MM.1S (cell line): ENCODE measurements around the gene PIR.

Experiments used
- EZH2 ChIP-seq: fragments of 300-600 bp; sonication (generic); optimal IDR thresholded peaks from 2 replicates; pipeline ENCODE3; 2017; ENCODE audit warnings: low read depth, mild to moderate bottlenecking, antibody characterized with exemption, low read length, mixed read lengths
- EZH2phosphoT487 ChIP-seq: fragments of 300-600 bp; sonication (generic); IDR thresholded peaks from 2 replicates; pipeline ENCODE4 v1.6.1; 2018; ENCODE audit warnings: antibody characterized with exemption, low read length
- TF ChIP-seq, protein P1 (sequence below): fragments of 300-600 bp; sonication (generic); IDR thresholded peaks from 2 replicates; pipeline ENCODE4 v1.5.1; 2016; ENCODE audit warnings: antibody characterized with exemption, low read length, mixed read lengths

DNA sequence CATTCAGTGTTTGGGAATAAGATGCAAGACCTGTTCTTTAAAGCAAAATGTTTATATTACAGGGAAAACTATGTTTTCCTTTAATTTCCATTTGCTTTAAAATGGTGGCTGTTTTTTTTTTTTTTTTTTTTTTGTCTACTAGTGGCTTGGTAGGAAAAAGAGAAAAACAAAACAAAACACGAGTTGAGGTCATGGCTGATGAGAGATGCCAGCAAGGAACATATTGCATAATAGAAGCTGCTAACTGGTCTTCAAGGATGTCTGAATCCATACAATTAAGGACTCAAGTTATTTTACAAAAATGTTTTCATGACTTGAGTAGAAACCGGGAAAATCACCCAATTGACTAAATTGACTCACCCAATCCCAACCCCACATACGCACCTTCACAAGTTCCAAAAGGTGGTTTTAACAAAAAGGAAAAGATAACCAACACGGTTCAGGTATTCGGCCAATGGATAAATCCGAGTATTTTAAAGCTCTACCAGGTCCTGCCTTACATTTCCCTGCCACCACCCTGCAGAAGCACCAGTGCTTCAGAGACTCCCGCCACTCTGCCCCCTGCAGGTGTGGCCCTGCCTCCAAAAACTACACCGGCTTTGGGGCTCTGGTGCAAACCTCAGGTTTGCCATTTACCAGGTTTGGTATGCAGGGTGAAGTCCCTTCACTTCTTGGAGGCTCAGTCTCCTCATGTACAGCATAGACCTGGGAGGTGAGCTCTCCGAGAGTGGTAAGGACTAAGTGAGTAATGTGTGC is 27.1 kb downstream of the PIR start:
- TF ChIP-seq, protein P1, sequence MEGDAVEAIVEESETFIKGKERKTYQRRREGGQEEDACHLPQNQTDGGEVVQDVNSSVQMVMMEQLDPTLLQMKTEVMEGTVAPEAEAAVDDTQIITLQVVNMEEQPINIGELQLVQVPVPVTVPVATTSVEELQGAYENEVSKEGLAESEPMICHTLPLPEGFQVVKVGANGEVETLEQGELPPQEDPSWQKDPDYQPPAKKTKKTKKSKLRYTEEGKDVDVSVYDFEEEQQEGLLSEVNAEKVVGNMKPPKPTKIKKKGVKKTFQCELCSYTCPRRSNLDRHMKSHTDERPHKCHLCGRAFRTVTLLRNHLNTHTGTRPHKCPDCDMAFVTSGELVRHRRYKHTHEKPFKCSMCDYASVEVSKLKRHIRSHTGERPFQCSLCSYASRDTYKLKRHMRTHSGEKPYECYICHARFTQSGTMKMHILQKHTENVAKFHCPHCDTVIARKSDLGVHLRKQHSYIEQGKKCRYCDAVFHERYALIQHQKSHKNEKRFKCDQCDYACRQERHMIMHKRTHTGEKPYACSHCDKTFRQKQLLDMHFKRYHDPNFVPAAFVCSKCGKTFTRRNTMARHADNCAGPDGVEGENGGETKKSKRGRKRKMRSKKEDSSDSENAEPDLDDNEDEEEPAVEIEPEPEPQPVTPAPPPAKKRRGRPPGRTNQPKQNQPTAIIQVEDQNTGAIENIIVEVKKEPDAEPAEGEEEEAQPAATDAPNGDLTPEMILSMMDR, result no peak
- TF ChIP-seq EZH2, result no peak
- no peak for TF ChIP-seq EZH2phosphoT487
